ENCODE data around the gene GPC6. TPM values are rescaled to one million over a fixed set of nuclear protein-coding genes. Genes with fewer than 3 reads are reported as not detected.

Gene GPC6
- total RNA-seq, 2 donors from 2014 or later = 35.9 to 61.9 TPM

- no peak for DNase-seq (ENCODE audit: low spot score)
- intact Hi-C loops (cut with DNase I) = no loop called here
Observed at GRCh38 chr13:93996481-93996880, 769.9 kb downstream of the GPC6 start.

GRCh38 chr13:94006296-94006695 is 779.7 kb downstream of the GPC6 start:
- no peak for DNase-seq (ENCODE audit: low spot score)
- intact Hi-C loops (cut with DNase I) = no loop called here

GRCh38 chr13:94007072-94007471 is 780.5 kb downstream of the GPC6 start:
- no peak for DNase-seq (ENCODE audit: low spot score)
- intact Hi-C loops (cut with DNase I) = no loop called here

- DNase-seq (ENCODE audit: low spot score) = no peak
- intact Hi-C loops (cut with DNase I) = no loop called here
Observed at GRCh38 chr13:94009701-94010100, 783.1 kb downstream of the GPC6 start.

GRCh38 chr13:94014461-94014860 is 787.9 kb downstream of the GPC6 start:
- DNase-seq (ENCODE audit: low spot score) = no peak
- intact Hi-C loops (cut with DNase I) = no loop called here

- intact Hi-C loops (cut with DNase I) = no loop called here
- DNase-seq (ENCODE audit: low spot score) = no peak
Observed at GRCh38 chr13:94020426-94020825, 793.8 kb downstream of the GPC6 start.

GRCh38 chr13:94020833-94021232 is 794.2 kb downstream of the GPC6 start:
- no peak for DNase-seq (ENCODE audit: low spot score)
- intact Hi-C loops (cut with DNase I) = no loop called here

GRCh38 chr13:94028234-94028633 is 801.6 kb downstream of the GPC6 start:
- intact Hi-C loops (cut with DNase I) = no loop called here
- DNase-seq (ENCODE audit: low spot score) = no peak

- intact Hi-C loops (cut with DNase I) = no loop called here
- DNase-seq (ENCODE audit: low spot score) = no peak
Observed at GRCh38 chr13:94028650-94029049, 802.0 kb downstream of the GPC6 start.

- no peak for DNase-seq (ENCODE audit: low spot score)
- intact Hi-C loops (cut with DNase I) = no loop called here
Observed at GRCh38 chr13:94030415-94031119, 804.0 kb downstream of the GPC6 start.

- intact Hi-C loops (cut with DNase I) = no loop called here
- no peak for DNase-seq (ENCODE audit: low spot score)
Observed at GRCh38 chr13:94031609-94032008, 805.0 kb downstream of the GPC6 start.

- intact Hi-C loops (cut with DNase I) = no loop called here
- no peak for DNase-seq (ENCODE audit: low spot score)
Observed at GRCh38 chr13:94033098-94033497, 806.5 kb downstream of the GPC6 start.

- DNase-seq (ENCODE audit: low spot score) = no peak
- intact Hi-C loops (cut with DNase I) = no loop called here
Observed at GRCh38 chr13:94033830-94034642, 807.4 kb downstream of the GPC6 start.

- no peak for DNase-seq (ENCODE audit: low spot score)
- intact Hi-C loops (cut with DNase I) = no loop called here
Observed at GRCh38 chr13:94050039-94050438, 823.4 kb downstream of the GPC6 start.

- intact Hi-C loops (cut with DNase I) = no loop called here
- DNase-seq (ENCODE audit: low spot score) = no peak
Observed at GRCh38 chr13:94050686-94051085, 824.1 kb downstream of the GPC6 start.

- intact Hi-C loops (cut with DNase I) = no loop called here
- DNase-seq (ENCODE audit: low spot score) = no peak
Observed at GRCh38 chr13:94053986-94054593, 827.5 kb downstream of the GPC6 start.

GRCh38 chr13:94056362-94056990 is 829.9 kb downstream of the GPC6 start:
- DNase-seq (ENCODE audit: low spot score) = no peak
- intact Hi-C loops (cut with DNase I) = no loop called here

GRCh38 chr13:94057618-94058186 is 831.1 kb downstream of the GPC6 start:
- no peak for DNase-seq (ENCODE audit: low spot score)

GRCh38 chr13:94058821-94059360 is 832.3 kb downstream of the GPC6 start:
- no peak for DNase-seq (ENCODE audit: low spot score)
- intact Hi-C loops (cut with DNase I) = no loop called here

More at GRCh38 chr13:94057618-94058186, 831.1 kb downstream of the GPC6 start:
- intact Hi-C loops (cut with DNase I) = no loop called here
